DMS 273 (cell line): ENCODE data around the gene SLC23A1.
"Not testable (repeated sequence)": the region's sequence is repeated elsewhere in the genome, so short reads cannot be mapped to it uniquely, and the experiment has no call there.

ENCODE experiments used
- DNase-seq: peaks from one replicate; lab custom pipeline; 2025; ENCODE audit not compliant: unreplicated experiment; lab: John Stamatoyannopoulos, UW

The SLC23A1 gene

DNA sequence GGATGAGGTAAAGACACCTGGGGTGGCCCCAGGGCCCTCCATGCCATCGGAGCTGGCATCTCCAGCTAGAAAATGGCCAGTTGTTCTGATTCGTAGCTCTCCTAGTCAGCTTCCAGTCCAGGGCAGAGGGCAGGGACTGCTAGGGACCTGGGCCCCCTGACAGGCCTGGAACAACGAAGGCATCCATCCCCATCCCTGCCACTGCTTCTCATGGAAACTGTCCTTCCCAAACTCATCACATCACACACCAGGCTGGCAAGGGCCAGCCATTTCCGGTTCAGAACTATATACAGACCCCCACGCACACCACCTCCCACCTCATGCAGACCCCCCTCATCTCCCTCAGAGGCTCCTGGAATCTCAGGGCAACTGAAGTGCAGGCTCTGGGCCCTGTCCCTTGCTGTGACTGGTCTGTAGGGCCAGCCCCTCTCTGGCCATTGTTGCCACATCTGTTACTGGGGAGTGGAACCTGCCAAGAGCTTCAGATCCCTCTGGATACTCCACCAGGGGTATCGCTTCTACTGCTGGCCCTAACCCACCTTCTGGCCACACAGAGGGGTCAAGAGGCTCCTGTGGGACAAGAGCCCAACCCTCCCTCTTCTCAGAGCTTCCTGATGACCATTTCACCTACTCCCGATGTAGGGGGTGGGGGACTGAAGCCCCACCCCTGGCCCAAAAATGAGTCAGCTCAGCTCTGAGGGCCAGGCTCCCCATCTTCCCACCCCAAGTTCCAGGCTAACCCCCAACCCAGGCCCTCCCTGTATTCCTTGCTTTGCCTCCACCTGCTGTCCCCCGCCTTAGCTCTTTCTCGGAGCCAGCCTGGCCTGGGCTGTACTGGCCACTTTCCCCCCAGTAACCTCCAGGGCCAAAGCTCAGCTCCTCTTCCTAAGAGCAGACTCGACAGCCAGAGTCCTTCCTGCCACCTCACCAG, 7.8 kb upstream of the SLC23A1 start:
- no peak for DNase-seq

GRCh38 chr5:139389701-139390638, 6.9 kb upstream of the SLC23A1 start, which contains the start of gene MZB1:
Gene MZB1 (minus strand): TSS chr5:139389913. CDS start chr5:139389856, 57 bp downstream.
- DNase-seq: no peak

- peak; percentile 38 for DNase-seq
Measured at GRCh38 chr5:139388198-139388821, 5.2 kb upstream of the SLC23A1 start.

- no peak for DNase-seq
Measured at GRCh38 chr5:139387611-139388197, 4.6 kb upstream of the SLC23A1 start.

- not testable (repeated sequence) for DNase-seq
Measured at GRCh38 chr5:139386956-139387355, 3.9 kb upstream of the SLC23A1 start.

GRCh38 chr5:139386050-139386438, 2.9 kb upstream of the SLC23A1 start:
- DNase-seq: no peak

- no peak for DNase-seq
Measured at GRCh38 chr5:139385061-139386049, 2.3 kb upstream of the SLC23A1 start.

DNA sequence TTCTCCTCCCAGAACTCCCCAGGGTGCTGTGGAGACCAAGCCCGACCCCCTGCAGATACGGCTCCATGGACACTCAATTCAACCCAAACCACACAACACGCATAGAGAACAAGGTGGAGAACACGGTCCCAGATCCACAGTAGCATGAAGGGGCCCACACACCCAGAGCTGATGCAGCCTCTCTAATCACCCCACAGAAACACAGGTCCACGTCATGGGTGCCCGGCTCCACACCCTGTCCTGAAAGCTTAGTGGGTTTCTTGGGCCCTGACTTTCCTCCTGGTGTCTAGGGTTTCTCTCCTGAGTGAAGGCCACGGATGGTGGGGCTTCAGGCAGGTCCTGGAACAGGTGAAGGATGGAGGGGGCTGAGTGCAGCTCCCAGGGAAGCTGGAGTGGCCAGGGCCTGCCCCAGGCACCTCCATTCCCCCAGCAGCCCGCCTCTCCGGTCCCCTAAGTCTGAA, 1.5 kb upstream of the SLC23A1 start:
- DNase-seq: no peak

DNA sequence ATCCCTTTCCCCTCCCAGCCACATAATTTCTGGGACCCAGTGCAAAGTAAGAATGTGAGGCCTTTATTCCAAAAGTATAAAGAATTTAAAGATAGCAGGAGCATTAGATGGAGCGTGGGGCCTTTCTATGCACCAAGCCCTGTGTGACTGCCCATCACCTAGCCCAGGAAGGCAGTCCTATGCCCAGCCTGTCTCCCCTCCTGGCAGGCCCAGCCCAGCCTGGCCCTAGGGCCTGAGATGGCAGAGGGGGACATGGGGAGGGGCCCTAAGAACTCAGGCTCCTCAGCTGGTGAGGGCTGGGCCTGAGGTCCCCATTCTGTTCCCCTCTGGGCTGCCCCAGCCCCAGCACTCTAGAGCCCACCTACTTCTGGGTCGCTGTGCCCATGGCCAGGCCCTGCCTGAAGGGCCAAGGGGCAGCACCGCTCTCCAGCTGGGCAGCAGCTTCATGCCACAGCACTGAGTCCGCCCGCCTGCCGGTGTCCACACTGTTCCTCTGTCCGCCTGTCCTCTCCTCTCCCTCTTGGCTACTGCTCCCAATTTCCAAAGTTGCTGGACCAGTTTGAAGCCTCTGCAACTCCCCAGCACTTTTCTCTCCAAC, 995 bp upstream of the SLC23A1 start:
- no peak for DNase-seq

DNA sequence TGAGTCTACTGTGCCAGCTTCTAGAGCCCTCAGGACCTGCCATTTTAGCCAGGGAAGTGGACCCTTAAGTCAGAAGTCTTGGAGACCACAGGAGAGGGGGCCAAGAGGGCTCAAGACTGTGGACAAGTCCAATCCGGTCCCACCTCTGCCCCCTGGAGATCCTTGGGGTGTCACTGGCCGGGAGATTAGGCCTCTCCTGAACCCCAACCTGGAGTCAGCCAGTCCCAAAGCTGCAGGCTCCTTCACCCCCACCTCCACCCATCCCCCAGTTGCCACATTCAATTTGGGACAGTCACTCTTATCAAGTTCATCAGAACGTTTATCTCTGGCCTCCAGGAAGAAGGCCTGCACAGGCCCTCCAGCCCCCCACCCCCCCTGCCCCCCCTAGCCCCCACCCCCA, 290 bp downstream of the SLC23A1 start:
- DNase-seq: no peak

DNA sequence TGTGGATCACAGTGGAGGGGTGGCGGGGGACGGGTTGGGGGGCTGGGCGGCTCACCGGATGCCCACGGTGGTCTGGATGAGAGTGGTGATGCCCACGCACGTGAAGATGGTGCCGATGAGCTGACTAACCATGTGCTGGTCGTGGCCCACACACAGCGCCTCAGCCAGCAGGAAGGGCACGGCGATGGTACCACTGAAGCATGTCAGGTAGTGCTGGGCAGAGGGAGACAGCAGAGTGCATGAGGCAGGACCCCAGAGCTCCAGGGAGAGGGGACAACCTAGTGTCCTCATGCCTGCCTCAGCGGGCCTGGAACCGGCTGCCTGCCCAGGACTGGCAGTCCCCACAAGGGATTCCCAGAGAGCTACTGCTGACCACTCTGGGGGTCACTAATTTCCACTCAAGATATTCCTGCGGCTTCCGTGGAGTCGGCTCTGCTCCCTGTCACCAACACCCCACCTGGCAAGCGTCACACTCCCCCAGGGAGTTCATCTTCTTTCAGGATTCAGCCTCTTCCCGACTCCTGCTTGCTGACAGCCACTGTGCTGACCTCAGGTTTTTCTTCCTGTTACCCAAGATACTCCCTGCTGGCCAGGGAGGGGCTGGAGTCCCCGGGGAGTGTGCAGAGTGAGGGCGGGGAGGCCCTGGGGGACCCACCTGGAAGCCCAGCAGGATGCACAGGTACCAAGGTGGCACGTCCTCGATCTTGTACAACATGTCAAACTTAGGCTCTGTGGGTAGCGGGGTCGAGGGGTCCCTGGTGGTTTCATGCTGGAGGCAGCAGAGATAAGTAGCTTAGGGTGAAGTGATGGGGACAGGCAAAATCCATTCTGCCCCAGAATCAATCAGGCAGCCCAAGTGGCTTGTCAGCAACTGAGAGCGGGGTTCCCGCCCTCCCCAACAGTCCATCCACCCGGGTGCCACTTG, 998 bp downstream of the SLC23A1 start:
- no peak for DNase-seq

- DNase-seq: no peak
Measured at GRCh38 chr5:139379626-139380449, 3.3 kb downstream of the SLC23A1 start.

DNA sequence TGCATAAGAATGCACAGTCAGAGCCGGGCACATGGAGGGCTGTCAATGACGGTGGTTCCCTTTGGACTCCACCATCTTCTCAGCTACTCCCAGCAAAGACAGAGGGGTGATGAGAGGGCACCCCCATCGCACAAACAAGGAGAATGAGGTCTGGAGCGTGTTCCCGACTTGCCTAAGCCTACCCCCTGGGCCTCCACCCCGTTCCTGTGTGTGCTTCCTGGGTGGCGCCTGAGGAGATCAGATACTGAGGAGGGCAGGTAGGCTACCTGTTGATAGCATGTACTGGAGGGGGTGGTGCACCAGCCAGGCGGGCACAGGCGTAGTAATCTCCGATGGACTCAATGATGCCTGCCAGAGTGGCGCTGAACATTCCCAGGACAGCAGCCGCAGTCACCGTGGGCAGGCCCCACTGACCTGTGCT, 4.1 kb downstream of the SLC23A1 start:
- no peak for DNase-seq

DNA sequence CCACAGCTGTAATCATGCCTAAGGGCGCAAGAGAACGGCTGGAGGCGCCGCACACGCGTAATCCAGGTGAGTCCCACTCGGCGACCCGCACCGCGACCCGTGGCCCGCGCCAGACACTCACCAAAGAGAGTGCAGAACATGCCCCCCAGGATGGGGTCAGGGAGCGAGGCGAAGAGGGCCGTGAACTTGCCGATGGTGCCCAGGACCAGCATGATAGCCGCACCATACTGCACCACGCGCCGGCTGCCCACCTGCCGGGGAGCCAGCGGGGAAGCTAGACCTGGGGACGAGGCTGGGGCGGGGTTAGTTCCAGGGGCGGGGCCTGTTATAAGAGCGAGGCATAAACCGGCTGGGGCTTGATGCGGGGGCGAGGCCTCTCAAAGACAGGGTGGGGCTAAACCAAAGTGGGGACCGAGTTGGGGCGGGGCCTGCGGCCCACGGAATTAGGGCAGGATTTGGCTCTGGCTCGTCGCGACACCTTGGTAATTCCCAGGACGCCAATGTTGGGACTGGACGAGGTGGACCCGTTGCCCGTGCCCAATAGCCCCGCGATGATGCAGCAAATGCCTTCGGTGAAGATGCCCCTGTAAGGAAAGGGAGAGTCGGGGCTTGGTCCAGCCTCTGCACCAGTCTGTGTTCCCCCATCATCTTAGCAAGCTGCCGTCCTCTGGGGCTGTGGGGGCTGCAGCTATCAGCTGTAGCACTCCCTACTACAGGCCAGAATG, 4.8 kb downstream of the SLC23A1 start:
- DNase-seq: no peak

DNA sequence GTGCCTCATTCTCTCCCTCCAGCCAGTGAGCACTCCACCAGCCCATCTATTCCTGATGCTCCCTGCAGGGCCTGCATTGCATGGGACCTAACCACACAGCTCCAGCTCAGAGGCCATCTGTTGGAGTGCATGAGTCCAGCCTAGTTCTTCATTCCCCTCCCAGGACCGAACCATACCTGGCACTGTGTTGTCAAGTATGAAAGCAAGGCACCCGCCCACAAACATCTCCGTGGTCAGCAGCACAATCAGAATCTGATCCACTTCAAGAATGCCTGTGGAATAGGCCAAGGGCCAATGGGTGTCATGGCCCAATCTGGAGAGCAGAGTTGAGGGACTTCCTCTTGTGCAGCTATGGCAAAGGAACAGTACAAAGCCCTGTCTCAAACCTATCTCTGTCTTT, 5.9 kb downstream of the SLC23A1 start:
- no peak for DNase-seq

- DNase-seq: no peak
Measured at GRCh38 chr5:139376364-139376763, 6.7 kb downstream of the SLC23A1 start.

DNA sequence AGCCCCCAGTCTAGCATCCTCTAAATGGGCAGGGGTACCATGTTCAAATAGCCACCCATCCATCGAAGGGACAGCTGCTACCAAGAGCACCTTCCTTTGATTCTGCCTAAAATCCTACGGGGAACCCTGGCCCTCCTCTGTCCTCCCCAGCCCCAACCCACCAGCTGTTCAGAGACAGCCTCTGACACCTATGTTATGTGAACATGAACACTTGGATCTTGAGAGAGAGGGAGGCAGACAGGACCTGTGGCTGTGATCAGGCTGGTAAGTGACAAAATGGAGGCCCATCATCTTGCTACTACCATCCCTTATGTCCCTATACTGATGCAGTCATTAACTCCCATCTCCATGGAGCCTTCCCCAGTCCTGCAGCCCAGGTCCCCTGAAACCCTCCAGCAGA, 8.2 kb downstream of the SLC23A1 start:
- no peak for DNase-seq
